Measurements from ENCODE around the gene HS6ST1.

Gene HS6ST1

GRCh38 chr2:128303911-128304310 lies 14.8 kb downstream of the HS6ST1 start:
- no peaks in the 10 kb centered on the region for H3K36me3 ChIP-seq (ENCODE audit: insufficient read depth)
- no peaks in the 10 kb centered on the region for H3K27me3 ChIP-seq (ENCODE audit: insufficient read depth, low read depth)
- H3K27ac ChIP-seq = no peak overlapping the region
- no peak overlapping the region for H3K9ac ChIP-seq
- H3K79me2 ChIP-seq (ENCODE audit: insufficient read depth, low read depth) = no peaks in the 10 kb centered on the region
- H2AFZ ChIP-seq (ENCODE audit: low read depth) = no peak overlapping the region
- no peaks in the 10 kb centered on the region for H4K20me1 ChIP-seq (ENCODE audit: insufficient read depth)
- no peak overlapping the region for H3K4me2 ChIP-seq
- TF ChIP-seq, protein P1, sequence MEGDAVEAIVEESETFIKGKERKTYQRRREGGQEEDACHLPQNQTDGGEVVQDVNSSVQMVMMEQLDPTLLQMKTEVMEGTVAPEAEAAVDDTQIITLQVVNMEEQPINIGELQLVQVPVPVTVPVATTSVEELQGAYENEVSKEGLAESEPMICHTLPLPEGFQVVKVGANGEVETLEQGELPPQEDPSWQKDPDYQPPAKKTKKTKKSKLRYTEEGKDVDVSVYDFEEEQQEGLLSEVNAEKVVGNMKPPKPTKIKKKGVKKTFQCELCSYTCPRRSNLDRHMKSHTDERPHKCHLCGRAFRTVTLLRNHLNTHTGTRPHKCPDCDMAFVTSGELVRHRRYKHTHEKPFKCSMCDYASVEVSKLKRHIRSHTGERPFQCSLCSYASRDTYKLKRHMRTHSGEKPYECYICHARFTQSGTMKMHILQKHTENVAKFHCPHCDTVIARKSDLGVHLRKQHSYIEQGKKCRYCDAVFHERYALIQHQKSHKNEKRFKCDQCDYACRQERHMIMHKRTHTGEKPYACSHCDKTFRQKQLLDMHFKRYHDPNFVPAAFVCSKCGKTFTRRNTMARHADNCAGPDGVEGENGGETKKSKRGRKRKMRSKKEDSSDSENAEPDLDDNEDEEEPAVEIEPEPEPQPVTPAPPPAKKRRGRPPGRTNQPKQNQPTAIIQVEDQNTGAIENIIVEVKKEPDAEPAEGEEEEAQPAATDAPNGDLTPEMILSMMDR (conservative IDR thresholded peaks at IDR 0.05; ENCODE audit: low read depth, low read length) = no peak
- H3K4me3 ChIP-seq (IDR thresholded peaks at IDR 0.05; ENCODE audit: insufficient read depth, low read depth, low read length) = no peak overlapping the region
- no peaks in the 10 kb centered on the region for H3K4me1 ChIP-seq (ENCODE audit: low read depth, poor library complexity, severe bottlenecking)

DNA sequence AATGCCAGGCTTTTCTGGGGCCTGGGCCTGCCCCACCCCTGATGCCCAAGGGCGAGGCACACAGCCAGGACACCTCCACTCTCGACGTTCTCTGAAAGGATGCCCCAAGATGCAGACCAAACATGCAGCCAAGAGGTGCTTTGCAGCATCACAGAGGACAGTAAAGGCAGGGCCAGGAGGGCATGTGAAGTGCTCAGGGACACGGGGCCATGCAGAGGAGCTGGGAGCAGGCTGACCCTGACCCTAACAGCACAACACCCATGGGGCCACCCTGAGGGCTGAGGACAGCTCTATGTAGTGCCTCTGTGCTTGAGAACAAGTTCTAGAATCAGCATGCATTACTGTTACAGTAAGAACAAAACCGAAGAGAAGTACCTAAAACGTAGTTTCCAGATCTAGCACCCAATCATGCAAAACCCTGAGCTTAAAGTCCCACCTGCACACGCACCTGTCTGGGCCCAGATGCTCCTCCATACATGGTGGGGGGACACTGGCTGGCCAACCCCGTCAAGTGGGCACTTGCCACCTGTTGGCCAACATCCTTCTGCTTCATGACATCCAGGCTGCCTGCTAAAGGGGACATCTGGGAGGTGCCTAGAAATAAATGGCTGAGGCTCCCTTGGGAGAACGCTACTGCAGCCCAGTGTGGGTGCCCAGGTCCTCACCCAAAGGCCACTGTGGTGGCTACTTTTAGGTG lies 15.4 kb downstream of the HS6ST1 start:
- Histone ChIP-seq H3K27me3 (ENCODE audit: insufficient read depth, low read depth) (no peaks in the 10 kb centered on the region), H4K20me1 (ENCODE audit: insufficient read depth) (no peaks in the 10 kb centered on the region), H3K79me2 (ENCODE audit: insufficient read depth, low read depth) (no peaks in the 10 kb centered on the region), H3K4me1 (ENCODE audit: low read depth, poor library complexity, severe bottlenecking) (no peaks in the 10 kb centered on the region), H3K9ac (no peak overlapping the region), H3K4me2 (no peak overlapping the region), H3K4me3 (IDR thresholded peaks at IDR 0.05; ENCODE audit: insufficient read depth, low read depth, low read length) (no peak overlapping the region), H3K36me3 (ENCODE audit: insufficient read depth) (no peaks in the 10 kb centered on the region), H3K27ac (no peak overlapping the region), H2AFZ (ENCODE audit: low read depth) (no peak overlapping the region)
- TF ChIP-seq, protein P1 (conservative IDR thresholded peaks at IDR 0.05; ENCODE audit: low read depth, low read length) = no peak

- Histone ChIP-seq H4K20me1 (ENCODE audit: insufficient read depth) (no peaks in the 10 kb centered on the region), H3K36me3 (ENCODE audit: insufficient read depth) (no peaks in the 10 kb centered on the region), H3K9ac (no peak overlapping the region), H3K27me3 (ENCODE audit: insufficient read depth, low read depth) (no peaks in the 10 kb centered on the region), H3K27ac (no peak overlapping the region), H3K4me1 (ENCODE audit: low read depth, poor library complexity, severe bottlenecking) (no peaks in the 10 kb centered on the region), H3K79me2 (ENCODE audit: insufficient read depth, low read depth) (no peaks in the 10 kb centered on the region), H3K4me3 (IDR thresholded peaks at IDR 0.05; ENCODE audit: insufficient read depth, low read depth, low read length) (no peak overlapping the region), H2AFZ (ENCODE audit: low read depth) (no peak overlapping the region), H3K4me2 (no peak overlapping the region)
- TF ChIP-seq, protein P1 (conservative IDR thresholded peaks at IDR 0.05; ENCODE audit: low read depth, low read length) = no peak
These were observed 16.0 kb downstream of the HS6ST1 start for GRCh38 chr2:128302744-128303067.

DNA sequence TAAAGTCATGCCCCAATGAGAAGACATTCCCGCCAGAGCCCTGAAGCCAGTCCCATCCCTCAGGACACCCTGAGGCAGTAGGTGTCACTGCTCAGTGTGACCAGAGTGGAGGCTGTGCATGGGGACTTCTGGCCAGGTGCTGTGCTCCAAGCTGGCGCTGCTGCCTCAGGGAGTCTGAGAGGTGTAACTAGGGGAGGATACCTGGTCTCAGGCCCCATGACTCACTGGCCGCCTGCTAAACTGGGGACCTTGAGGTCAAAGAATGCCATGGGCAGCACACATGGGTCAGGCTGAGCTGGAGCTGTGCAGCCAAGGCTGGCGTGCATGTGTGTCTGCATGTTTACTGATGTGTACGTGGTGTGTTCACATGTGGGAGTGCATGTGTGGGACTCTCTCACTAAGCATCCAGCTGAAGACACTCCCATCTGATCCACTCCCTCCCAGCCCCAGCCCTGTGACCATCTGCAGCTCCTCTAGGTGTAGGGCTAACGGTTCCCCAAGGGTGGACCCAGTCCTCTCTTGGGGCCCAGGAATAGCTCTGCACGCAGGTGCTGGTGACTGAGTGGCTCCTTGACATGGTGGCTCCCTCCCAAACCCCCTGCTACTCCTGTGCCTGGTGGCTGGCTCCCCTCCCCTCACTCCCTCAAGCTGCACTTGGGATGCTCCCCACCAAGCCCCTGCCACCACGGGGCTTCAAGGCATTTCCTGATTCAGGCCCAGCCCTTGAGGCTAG lies 16.5 kb downstream of the HS6ST1 start:
- Histone ChIP-seq H3K36me3 (ENCODE audit: insufficient read depth) (no peaks in the 10 kb centered on the region), H3K27ac (no peak overlapping the region), H4K20me1 (ENCODE audit: insufficient read depth) (no peaks in the 10 kb centered on the region), H3K4me3 (IDR thresholded peaks at IDR 0.05; ENCODE audit: insufficient read depth, low read depth, low read length) (no peak overlapping the region), H3K4me2 (no peak overlapping the region), H3K4me1 (ENCODE audit: low read depth, poor library complexity, severe bottlenecking) (no peaks in the 10 kb centered on the region), H2AFZ (ENCODE audit: low read depth) (no peak overlapping the region), H3K79me2 (ENCODE audit: insufficient read depth, low read depth) (no peaks in the 10 kb centered on the region), H3K27me3 (ENCODE audit: insufficient read depth, low read depth) (no peaks in the 10 kb centered on the region), H3K9ac (no peak overlapping the region)
- TF ChIP-seq, protein P1 (conservative IDR thresholded peaks at IDR 0.05; ENCODE audit: low read depth, low read length) = no peak
